GM18517 (cell line): ENCODE data around the gene ACIN1.
A peak's percentile ranks its signal among the peaks of the same experiment; 100 is the strongest.

Experiments
- ATAC-seq: cut with Tn5 transposase; IDR thresholded peaks from one replicate; pipeline ENCODE4 v1.9.1; 2021; ENCODE audit warnings: mild to moderate bottlenecking, moderate library complexity; ENCODE audit not compliant: unreplicated experiment

Gene ACIN1

GRCh38 chr14:23094666-23095195 lies at the start of gene ACIN1:
Gene ACIN1, minus strand, starts transcription at chr14:23095136. Its CDS starts 24 bp downstream, at chr14:23095112.
- ATAC-seq: peak; percentile 37

- no peak for ATAC-seq
Measured at GRCh38 chr14:23143911-23144310, 49.0 kb upstream of the ACIN1 start.

DNA sequence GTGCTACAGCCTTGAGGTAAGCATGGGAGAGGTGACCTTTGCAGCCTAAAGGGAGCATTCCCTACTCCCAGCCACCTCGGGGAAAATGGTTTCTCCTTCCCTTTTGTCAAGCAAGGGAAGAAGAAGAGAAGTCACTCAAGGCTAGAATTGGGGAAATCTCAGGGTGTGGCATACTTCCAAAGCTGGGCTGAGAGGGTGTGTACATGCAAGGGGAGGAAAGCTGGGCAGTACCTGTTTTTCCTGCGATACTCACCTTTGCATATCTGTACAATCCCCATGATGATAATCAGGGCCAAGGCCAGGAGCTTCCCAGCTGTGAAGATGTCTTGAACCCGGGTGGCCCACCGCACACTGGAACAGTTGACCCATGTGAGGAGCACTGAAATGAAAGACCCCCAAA lies 47.9 kb upstream of the ACIN1 start:
- ATAC-seq: no peak

DNA sequence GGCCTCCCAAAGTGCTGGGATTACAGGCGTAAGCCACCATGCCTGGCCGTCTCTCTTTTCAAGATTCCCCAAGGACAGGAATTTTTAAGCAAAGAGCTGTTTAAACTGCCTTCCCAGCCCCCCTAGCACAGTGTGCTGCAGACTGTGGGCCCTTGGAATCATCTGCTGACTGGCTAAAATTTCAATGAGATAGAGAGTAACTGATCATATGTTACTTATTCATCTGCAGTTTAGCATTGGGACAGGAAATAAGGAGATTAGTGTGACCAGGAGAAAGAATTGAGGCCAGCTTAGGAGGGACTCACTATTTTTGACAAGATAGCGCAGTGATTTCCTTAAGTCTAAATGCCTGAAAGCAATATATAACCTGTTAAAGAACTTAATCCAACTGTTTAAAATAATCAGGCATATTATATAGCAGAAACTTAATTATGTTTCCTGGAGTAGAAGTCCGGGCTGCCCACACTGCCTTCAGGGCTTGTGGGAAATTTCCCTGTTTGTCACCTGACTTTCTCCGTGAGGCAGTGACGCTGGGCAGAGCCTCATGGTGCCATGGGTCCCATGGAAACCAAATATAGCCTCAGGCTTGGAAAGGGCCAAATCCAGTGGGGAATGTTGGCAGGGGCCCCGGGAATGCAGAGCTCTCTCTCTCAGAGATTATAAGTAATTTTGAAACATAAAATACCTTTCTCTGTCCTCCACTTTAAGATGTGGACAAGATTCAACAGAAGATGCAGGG lies 46.9 kb upstream of the ACIN1 start:
- no peak for ATAC-seq

GRCh38 chr14:23140371-23140770 lies 45.4 kb upstream of the ACIN1 start:
- ATAC-seq: no peak

DNA sequence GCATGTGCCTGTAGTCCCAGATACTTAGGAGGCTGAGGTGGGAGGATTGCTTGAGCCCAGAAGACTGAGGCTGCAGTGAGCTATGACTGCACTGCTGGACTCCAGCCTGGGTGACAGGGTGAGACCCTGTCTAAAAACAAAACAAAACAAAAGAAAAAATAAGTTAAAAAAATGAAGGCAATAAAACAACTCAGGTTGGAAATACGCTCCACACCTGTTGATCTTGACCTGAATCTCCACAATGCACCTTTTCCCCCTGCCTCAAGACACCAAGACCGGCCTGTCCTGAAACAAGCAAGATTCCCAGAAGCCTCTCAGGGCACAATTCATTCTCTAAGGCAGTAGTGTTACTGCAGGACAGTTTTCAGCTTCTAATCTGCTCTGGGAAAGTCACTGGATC lies 44.9 kb upstream of the ACIN1 start:
- no peak for ATAC-seq

GRCh38 chr14:23137813-23138535 lies 43.0 kb upstream of the ACIN1 start:
- no peak for ATAC-seq

- ATAC-seq: no peak
Measured at GRCh38 chr14:23137192-23137812, 42.4 kb upstream of the ACIN1 start.

DNA sequence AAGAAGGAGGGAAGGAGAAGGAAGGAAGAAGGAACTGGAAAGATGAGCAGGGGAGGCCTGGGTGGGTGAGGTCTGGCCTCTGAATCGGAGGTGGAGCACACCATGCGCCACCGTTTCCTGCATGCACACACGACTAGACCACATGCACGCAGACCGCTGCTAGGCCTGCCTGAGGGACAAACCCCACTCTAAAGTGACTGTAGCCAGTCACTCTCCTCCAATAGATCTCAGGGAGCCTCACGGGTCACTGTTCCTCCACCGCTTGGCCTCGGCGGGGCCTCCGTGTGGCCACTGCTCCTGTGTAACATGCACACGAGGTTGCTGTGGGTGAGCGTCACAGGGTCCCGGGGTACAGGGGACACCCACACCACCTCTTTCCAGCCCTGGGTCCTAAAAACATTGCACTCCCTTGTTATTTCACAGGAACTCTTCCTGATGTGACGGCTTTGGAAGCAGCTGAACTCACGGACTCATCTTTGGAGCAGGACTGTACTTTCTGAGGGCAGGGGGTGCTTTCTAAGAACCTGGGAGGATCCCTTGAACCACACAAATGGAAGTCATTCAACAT lies 41.7 kb upstream of the ACIN1 start:
- no peak for ATAC-seq

DNA sequence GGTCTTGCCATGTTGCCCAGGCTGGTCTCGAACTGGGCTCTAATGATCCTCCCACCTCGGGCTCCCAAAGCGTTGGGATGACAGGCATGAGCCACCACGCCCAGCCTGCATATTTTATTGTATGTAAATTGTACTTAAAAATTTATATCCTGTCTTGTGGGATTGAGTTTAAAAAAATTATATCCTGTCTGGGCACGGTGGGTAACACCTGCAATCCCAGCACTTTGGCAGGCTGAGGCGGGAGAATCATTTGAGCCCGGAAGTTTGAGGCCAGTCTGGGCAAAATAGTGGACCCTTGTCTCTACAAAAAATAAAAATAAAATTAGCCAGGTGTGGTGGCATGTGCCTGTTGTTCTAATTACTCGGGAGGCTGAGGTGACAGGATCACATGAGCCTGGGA lies 38.0 kb upstream of the ACIN1 start:
- ATAC-seq: no peak

GRCh38 chr14:23131482-23131881 lies 36.5 kb upstream of the ACIN1 start:
- no peak for ATAC-seq

- no peak for ATAC-seq
Measured at GRCh38 chr14:23130871-23131270, 35.9 kb upstream of the ACIN1 start.

DNA sequence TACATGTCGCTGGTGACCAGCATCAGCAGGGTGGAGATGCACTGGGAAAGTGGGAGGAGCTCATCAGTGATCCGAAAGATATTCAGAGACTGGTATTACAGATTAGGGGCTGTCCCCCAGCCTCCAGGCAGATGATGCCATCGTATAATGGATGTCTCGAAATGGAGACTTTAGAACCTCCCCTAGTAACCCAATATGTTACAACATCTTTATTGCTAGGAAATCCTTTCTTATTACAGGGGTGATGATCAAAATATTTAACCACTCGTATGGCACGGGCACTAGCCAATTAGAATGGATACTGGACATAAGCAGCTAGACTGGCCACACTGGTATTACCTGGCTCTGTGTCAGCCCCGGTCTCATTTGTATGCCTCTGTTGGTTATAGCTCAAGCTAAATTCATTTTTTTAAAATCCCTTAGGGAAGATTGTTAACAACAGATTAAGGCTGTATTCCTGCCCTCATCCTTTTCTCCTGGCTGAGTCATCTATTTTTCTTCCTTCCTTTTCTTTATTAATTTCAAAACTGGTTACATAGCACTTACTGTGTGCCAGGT lies 34.9 kb upstream of the ACIN1 start:
- ATAC-seq: no peak

DNA sequence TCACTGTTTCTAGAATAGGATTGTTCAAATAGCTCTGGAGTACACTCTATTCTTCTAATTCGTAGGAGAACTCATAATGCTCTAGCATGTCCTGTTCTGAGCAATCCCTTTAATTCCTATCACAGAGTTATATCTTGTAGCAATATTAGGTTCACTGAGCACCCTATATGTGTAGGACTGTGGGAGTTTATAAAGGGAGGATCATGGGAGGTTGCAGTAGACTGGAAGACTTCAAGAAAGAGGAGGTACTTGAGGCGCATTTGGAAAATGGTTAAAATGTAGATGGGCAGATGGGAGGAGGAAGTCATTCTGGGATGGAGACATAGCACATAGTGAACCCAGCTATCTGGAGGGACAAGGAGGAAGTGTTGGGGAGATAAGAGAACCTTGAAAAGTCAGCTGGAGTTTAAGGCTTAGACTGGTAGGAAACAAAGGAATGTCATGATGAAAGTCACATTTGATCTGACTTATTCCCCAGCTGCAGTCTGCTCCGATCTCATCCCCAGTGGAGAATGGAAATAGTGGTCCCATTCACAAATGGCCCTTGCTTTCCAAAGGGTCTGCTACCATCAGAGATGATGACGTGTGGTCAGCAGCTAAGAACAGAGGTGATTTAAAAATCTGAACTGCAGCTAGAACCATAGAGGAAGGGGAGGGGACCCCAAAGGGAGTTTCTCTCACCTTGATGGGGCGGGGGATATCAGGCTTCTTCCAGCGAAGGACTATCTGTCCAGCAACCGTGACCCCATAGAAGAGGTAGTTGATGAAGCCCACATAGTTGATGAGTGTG lies 34.2 kb upstream of the ACIN1 start:
- no peak for ATAC-seq

GRCh38 chr14:23127861-23128260 lies 32.9 kb upstream of the ACIN1 start:
- no peak for ATAC-seq

DNA sequence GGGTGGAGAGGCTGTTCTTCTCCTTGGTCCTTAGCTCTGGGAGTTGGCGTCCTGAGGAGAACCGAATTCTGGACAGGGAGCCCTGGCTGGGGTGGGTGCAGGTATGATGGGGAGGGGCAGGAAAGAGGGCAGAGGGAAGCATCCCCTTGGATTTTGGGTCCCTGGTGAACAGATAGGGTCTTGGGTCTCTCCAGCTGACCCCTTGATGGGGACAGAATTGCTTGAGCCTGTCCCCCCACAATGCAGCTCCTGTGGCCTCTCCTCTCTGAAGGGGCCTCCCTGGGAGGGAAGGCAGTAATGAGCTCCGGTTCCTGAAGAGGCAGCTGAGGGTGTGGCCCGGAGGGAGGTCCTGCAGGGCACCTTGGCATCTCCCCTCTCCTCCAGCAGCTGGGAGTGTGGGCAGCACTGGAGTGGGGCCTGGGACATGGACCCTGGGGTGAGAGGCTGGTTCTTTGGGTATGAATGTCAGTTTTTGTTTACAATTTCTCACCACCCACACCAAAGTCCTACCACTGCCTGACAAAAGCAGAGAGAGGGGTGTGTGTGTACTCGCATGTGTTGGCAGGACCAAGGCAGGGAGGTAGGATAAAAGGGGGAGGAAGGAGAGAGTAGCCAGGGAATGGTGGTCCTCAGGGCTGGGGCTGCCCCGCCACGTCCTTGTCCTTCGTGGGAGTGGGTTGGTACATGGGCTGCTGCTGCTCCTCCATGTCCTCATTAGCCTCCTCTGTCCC lies 31.8 kb upstream of the ACIN1 start:
- no peak for ATAC-seq

- no peak for ATAC-seq
Measured at GRCh38 chr14:23125933-23126524, 31.1 kb upstream of the ACIN1 start.

DNA sequence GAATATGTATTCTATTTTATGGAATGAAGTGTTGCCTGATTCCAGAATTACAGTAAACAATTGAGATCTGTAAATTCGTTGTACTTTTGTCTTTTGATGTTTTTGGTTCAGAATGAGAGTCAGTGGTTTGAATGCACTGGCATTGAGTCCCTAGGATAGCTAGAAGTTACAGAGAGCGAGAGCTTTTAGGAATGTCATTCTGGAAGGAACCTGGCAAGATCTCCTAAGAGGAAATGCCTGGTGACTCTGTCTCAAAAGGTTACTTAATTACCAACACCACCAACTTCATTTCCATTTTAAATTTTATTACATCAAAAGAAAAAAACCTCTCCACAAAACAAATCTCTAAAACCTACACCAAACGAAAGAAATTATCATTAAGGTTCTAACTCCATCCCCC lies 30.1 kb upstream of the ACIN1 start:
- no peak for ATAC-seq

- no peak for ATAC-seq
Measured at GRCh38 chr14:23124337-23124954, 29.5 kb upstream of the ACIN1 start.
